Measurements from ENCODE around the gene EPHA5. TPM values are rescaled to one million over a fixed set of nuclear protein-coding genes. Genes with fewer than 3 reads are reported as not detected.

Gene EPHA5
- total RNA-seq, 4 donors from 2014 or later, result 2.9 to 5.0 (median 4.4) TPM

DNA sequence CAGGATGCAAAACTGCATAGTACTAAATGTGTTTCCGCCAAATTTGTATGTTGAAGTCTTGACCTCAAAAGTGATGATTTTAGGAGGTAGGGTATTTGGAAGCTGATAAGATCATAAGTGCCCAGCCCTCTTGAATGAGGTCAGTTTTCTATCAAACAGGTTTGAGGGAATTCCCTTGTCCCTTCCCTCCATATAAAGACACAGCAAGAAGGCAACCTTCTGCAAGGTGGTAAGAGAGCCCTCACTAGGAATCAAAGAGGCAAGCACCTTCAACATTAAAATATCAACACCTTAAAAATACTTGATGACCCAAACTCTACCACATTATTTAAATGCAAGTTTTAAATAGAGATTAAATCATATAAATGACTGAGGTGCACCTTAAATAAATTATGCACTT is 288.6 kb downstream of the EPHA5 start:
- TF ChIP-seq, protein P1, sequence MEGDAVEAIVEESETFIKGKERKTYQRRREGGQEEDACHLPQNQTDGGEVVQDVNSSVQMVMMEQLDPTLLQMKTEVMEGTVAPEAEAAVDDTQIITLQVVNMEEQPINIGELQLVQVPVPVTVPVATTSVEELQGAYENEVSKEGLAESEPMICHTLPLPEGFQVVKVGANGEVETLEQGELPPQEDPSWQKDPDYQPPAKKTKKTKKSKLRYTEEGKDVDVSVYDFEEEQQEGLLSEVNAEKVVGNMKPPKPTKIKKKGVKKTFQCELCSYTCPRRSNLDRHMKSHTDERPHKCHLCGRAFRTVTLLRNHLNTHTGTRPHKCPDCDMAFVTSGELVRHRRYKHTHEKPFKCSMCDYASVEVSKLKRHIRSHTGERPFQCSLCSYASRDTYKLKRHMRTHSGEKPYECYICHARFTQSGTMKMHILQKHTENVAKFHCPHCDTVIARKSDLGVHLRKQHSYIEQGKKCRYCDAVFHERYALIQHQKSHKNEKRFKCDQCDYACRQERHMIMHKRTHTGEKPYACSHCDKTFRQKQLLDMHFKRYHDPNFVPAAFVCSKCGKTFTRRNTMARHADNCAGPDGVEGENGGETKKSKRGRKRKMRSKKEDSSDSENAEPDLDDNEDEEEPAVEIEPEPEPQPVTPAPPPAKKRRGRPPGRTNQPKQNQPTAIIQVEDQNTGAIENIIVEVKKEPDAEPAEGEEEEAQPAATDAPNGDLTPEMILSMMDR (IDR thresholded peaks at IDR 0.05), result no peak
- TF ChIP-seq EP300 (IDR thresholded peaks at IDR 0.05), result no peak
- TF ChIP-seq POLR2A (IDR thresholded peaks at IDR 0.05), result no peak
- WGBS, 2 donors, result 0% methylated on average over 1 of the region's 1 CpG
- Histone ChIP-seq H3K27ac (no peak overlapping the region), H3K9me3 (no peaks in the 10 kb centered on the region), H3K4me1 (no peaks in the 10 kb centered on the region), H3K27me3 (no peaks in the 10 kb centered on the region), H3K4me3 (no peak overlapping the region), H3K36me3 (no peaks in the 10 kb centered on the region)
- DNase-seq (ENCODE audit: low spot score in 2 of 2), result no peak

- TF ChIP-seq POLR2A (IDR thresholded peaks at IDR 0.05) (no peak), EP300 (IDR thresholded peaks at IDR 0.05) (no peak)
- TF ChIP-seq, protein P1 (IDR thresholded peaks at IDR 0.05), result no peak
- Histone ChIP-seq H3K4me3 (no peak overlapping the region), H3K36me3 (no peaks in the 10 kb centered on the region), H3K4me1 (peaks cover 0 to 6% (median 0%) of the 10 kb centered on the region in 4 donors), H3K27ac (no peak overlapping the region), H3K9me3 (no peaks in the 10 kb centered on the region), H3K27me3 (no peaks in the 10 kb centered on the region)
- 91 to 92% methylated on average over 3 of the region's 3 CpGs for WGBS, 2 donors
- DNase-seq (ENCODE audit: low spot score in 2 of 2), result no peak
Observed at GRCh38 chr4:65370709-65371108, 299.6 kb downstream of the EPHA5 start.

DNA sequence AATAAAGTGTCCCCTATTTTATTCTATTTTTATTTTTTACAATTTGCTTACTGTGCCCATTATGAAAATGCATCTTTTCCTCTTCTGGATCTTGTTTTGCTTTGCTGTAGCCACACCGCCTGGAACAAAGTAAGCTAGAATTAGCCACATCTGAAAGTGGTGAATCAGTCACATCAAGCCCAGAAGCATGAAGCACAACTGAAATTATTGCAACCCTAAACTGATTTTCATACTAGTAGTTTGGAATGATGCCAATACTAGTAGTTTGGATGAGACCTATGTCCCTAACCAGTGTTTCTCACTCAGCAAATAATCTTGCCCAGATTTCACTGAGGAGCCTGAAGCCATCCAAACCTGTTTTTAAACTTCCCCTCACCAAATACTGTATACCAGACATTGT is 303.0 kb downstream of the EPHA5 start:
- H3K27ac ChIP-seq, result no peak overlapping the region

DNA sequence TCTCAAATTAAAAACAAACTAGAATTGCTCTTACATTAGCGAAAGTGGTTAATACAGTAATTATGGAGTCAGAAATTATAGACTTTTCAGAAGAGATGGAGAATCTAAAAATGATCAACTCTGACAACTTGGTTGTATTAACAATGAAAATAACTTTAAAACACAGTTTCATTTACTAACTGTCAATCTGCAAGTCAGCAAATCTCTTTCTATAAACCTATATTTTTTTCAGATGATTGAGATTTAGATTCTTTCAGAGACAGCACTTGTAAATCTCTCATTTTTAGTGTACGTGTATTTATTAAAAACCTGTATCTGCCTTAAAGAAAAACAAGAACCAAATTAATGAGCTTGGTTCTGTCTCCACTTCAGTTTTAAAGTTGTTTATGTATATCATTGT is 311.4 kb downstream of the EPHA5 start:
- 93 to 96% methylated on average over 2 of the region's 2 CpGs for WGBS, 2 donors
- Histone ChIP-seq H3K9me3 (no peaks in the 10 kb centered on the region), H3K4me1 (no peaks in the 10 kb centered on the region), H3K4me3 (no peak overlapping the region), H3K27ac (no peak overlapping the region), H3K36me3 (peaks cover 0 to 2% (median 0%) of the 10 kb centered on the region in 3 donors), H3K27me3 (no peaks in the 10 kb centered on the region)
- TF ChIP-seq, protein P1 (IDR thresholded peaks at IDR 0.05), result no peak
- no peak for TF ChIP-seq POLR2A (IDR thresholded peaks at IDR 0.05)
- TF ChIP-seq EP300 (IDR thresholded peaks at IDR 0.05), result no peak
- no peak for DNase-seq (ENCODE audit: low spot score in 2 of 2)

More for the DNA sequence above, 303.0 kb downstream of the EPHA5 start:
- TF ChIP-seq, protein P1 (IDR thresholded peaks at IDR 0.05), result no peak
- TF ChIP-seq POLR2A (IDR thresholded peaks at IDR 0.05), result no peak
- no peak for TF ChIP-seq EP300 (IDR thresholded peaks at IDR 0.05)
- WGBS, 2 donors, result 46 to 66% methylated on average over 1 of the region's 1 CpG
- Histone ChIP-seq H3K9me3 (no peaks in the 10 kb centered on the region), H3K36me3 (peaks cover 0 to 2% (median 0%) of the 10 kb centered on the region in 3 donors), H3K4me3 (no peak overlapping the region), H3K4me1 (peaks cover 0 to 6% (median 0%) of the 10 kb centered on the region in 4 donors), H3K27me3 (no peaks in the 10 kb centered on the region)
- no peak for DNase-seq (ENCODE audit: low spot score in 2 of 2)

- H3K36me3 ChIP-seq, result no peaks in the 10 kb centered on the region
- H3K4me1 ChIP-seq, result no peaks in the 10 kb centered on the region
- H3K27me3 ChIP-seq, result no peaks in the 10 kb centered on the region
- H3K9me3 ChIP-seq, result no peaks in the 10 kb centered on the region
- no peak overlapping the region for H3K27ac ChIP-seq
- H3K4me3 ChIP-seq, result no peak overlapping the region
- TF ChIP-seq EP300 (IDR thresholded peaks at IDR 0.05) (no peak), POLR2A (IDR thresholded peaks at IDR 0.05) (no peak)
- TF ChIP-seq, protein P1 (IDR thresholded peaks at IDR 0.05), result no peak
- 92 to 93% methylated on average over 1 of the region's 1 CpG for WGBS, 2 donors
- no peak for DNase-seq (ENCODE audit: low spot score in 2 of 2)
Observed at GRCh38 chr4:65353098-65353497, 317.2 kb downstream of the EPHA5 start.

Data from tibial nerve (tissue), 4 donors.